Measurements from ENCODE around the gene ETV1. TPM values are rescaled to one million over a fixed set of nuclear protein-coding genes. Genes with fewer than 3 reads are reported as not detected.

The ETV1 gene
- total RNA-seq, 2 experiments from 2014 or later, result 0.61 to 1.9 TPM

GRCh38 chr7:13844954-13845353 is 144.5 kb downstream of the ETV1 start:
- no peak for DNase-seq
- no peak overlapping the region for H3K27ac Mint-ChIP-seq
- H3K4me3 Mint-ChIP-seq, result no peak overlapping the region
- CTCF ChIA-PET, result no interaction called here
- H3K4me1 Mint-ChIP-seq, result peaks cover 8% of the 10 kb centered on the region
- H3K9me3 Mint-ChIP-seq (ENCODE audit: low read depth), result no peaks in the 10 kb centered on the region
- no peaks in the 10 kb centered on the region for H3K36me3 Mint-ChIP-seq
- no peak for ATAC-seq
- no peaks in the 10 kb centered on the region for H3K27me3 Mint-ChIP-seq

GRCh38 chr7:13841284-13841683 is 148.2 kb downstream of the ETV1 start:
- no peaks in the 10 kb centered on the region for H3K27me3 Mint-ChIP-seq
- H3K4me3 Mint-ChIP-seq, result no peak overlapping the region
- H3K36me3 Mint-ChIP-seq, result no peaks in the 10 kb centered on the region
- CTCF ChIA-PET, result no interaction called here
- no peaks in the 10 kb centered on the region for H3K9me3 Mint-ChIP-seq (ENCODE audit: low read depth)
- DNase-seq (no peak), ATAC-seq (no peak)
- no peaks in the 10 kb centered on the region for H3K4me1 Mint-ChIP-seq
- no peak overlapping the region for H3K27ac Mint-ChIP-seq
